Measurements from ENCODE around the gene KRT71. TPM values are rescaled to one million over a fixed set of nuclear protein-coding genes. Genes with fewer than 3 reads are reported as not detected.

Gene KRT71
- total RNA-seq, 1 experiment from 2014 or later: not detected

GRCh38 chr12:52555577-52555976 is 2.6 kb upstream of the KRT71 start:
- no peak overlapping the region for H3K9ac ChIP-seq (ENCODE audit: low read length)
- H3K4me3 ChIP-seq (replicated peaks in 1 of 2; ENCODE audit: low read depth in 1 of 2, low read length in 2 of 2): no peak overlapping the region
- TF ChIP-seq SP1 (IDR thresholded peaks at IDR 0.05; ENCODE audit: low read depth) (no peak), ZNF274 (IDR thresholded peaks at IDR 0.05; ENCODE audit: low read depth, low read length) (no peak), ZBTB33 (IDR thresholded peaks at IDR 0.05; ENCODE audit: extremely low read depth, insufficient replicate concordance, low read length) (no peak), TCF7L2 (IDR thresholded peaks at IDR 0.05; ENCODE audit: borderline replicate concordance, extremely low read depth, insufficient read depth, insufficient read length) (no peak), POLR2AphosphoS5 (IDR thresholded peaks at IDR 0.05; ENCODE audit: low read depth, low read length) (no peak)
- TF ChIP-seq, protein P1, sequence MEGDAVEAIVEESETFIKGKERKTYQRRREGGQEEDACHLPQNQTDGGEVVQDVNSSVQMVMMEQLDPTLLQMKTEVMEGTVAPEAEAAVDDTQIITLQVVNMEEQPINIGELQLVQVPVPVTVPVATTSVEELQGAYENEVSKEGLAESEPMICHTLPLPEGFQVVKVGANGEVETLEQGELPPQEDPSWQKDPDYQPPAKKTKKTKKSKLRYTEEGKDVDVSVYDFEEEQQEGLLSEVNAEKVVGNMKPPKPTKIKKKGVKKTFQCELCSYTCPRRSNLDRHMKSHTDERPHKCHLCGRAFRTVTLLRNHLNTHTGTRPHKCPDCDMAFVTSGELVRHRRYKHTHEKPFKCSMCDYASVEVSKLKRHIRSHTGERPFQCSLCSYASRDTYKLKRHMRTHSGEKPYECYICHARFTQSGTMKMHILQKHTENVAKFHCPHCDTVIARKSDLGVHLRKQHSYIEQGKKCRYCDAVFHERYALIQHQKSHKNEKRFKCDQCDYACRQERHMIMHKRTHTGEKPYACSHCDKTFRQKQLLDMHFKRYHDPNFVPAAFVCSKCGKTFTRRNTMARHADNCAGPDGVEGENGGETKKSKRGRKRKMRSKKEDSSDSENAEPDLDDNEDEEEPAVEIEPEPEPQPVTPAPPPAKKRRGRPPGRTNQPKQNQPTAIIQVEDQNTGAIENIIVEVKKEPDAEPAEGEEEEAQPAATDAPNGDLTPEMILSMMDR (IDR thresholded peaks at IDR 0.05 in 2 of 3, conservative IDR thresholded peaks at IDR 0.05 in 1 of 3; ENCODE audit: borderline replicate concordance in 1 of 3, insufficient read depth in 1 of 3, low read depth in 2 of 3, low read length in 2 of 3): no peak
- ChIA-PET RAD21 (ENCODE audit: low non-redundant PET in 1 of 2, low total read pairs in 2 of 2, uncharacterized antibody in 2 of 2, unreplicated experiment in 2 of 2) (no interaction called here), POLR2A (no interaction called here), CTCF (no interaction called here)
- H3K36me3 ChIP-seq (ENCODE audit: control insufficient read depth in 1 of 2, insufficient read depth in 2 of 2, low read length in 2 of 2): no peaks in the 10 kb centered on the region
- H3K9me2 ChIP-seq (ENCODE audit: insufficient read depth): no peaks in the 10 kb centered on the region
- no peak overlapping the region for H3K4me2 ChIP-seq (ENCODE audit: low read length)
- H3K4me1 ChIP-seq (ENCODE audit: control insufficient read depth in 1 of 2, insufficient read depth in 2 of 2, low read length in 2 of 2): peaks cover 5 to 13% of the 10 kb centered on the region in 2 experiments; a peak in 3 of 4 replicates
- H3K9me3 ChIP-seq (ENCODE audit: control insufficient read depth in 1 of 2, insufficient read depth in 1 of 2, low read depth in 1 of 2, low read length in 2 of 2): no peaks in the 10 kb centered on the region
- DNase-seq (ENCODE audit: low read depth, low spot score) (no peak), ATAC-seq (no peak)
- intact Hi-C loops (cut with micrococcal nuclease): no loop called here
- no TSS peak for BruUV-seq (replicated peaks)
- H4K20me1 ChIP-seq (ENCODE audit: insufficient read depth): no peaks in the 10 kb centered on the region
- H3K79me2 ChIP-seq (ENCODE audit: insufficient read depth, low read length): no peaks in the 10 kb centered on the region
- no peak overlapping the region for H3K27ac ChIP-seq (ENCODE audit: low read depth, low read length)
- H2AFZ ChIP-seq (ENCODE audit: low read depth, low read length, poor library complexity, severe bottlenecking): no peak overlapping the region
- no peaks in the 10 kb centered on the region for H3K27me3 ChIP-seq (ENCODE audit: insufficient read depth, low read length)
